PFSK-1 (cell line): Measurements from ENCODE around the gene KASH5.

Experiments used
- FOXP2 ChIP-seq: optimal IDR thresholded peaks from 2 replicates; pipeline ENCODE3; 2011; ENCODE audit warnings: borderline replicate concordance, control low read depth, inconsistent platforms; ENCODE audit not compliant: insufficient read depth; ENCODE audit errors: extremely low read length, extremely low read depth
- POLR2AphosphoS5 ChIP-seq: IDR thresholded peaks from 2 replicates; pipeline ENCODE4 v1.6.1; 2012; ENCODE audit warnings: low read depth, mild to moderate bottlenecking, control low read depth, low read length, moderate library complexity
- SIN3A ChIP-seq: IDR thresholded peaks from 2 replicates; pipeline ENCODE4 v1.6.1; 2012; ENCODE audit warnings: mild to moderate bottlenecking, low read length, moderate library complexity, borderline replicate concordance; ENCODE audit not compliant: insufficient read depth
- TAF1 ChIP-seq: IDR thresholded peaks from 2 replicates; pipeline ENCODE4 v1.6.1; 2012; ENCODE audit warnings: low read length, control low read depth, borderline replicate concordance; ENCODE audit not compliant: insufficient read depth
- TF ChIP-seq, protein P1 (sequence below), 2 experiments: IDR thresholded peaks; 2 replicates each; pipeline versions ENCODE4 v1.6.1 to v1.8.0; 2011 to 2012; ENCODE audit warnings: low read depth in 2 of 2, low read length in 2 of 2, control low read depth in 1 of 2, inconsistent platforms in 1 of 2, mild to moderate bottlenecking in 1 of 2, moderate library complexity in 1 of 2; ENCODE audit not compliant: insufficient read depth in 1 of 2

The KASH5 gene

DNA sequence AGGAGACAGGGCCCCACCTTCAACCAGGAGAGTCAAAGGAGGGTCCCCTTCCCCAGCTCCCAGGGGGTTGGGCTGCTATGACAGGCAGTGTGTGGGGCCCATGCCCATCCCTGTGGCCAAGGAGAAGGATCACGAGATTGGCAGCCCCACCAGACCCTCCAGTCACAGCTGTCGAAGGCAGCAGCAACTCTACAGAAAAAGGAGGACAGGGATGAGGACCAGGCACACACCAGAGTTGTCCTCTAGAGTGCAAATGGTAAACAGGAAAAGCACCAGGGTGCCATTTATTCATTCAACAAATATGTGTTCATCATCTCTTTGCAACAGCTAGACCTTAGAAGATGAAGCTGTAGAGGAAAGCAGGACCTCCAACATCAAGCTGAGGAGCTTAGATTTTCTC, 31.1 kb downstream of the KASH5 start:
- TF ChIP-seq, protein P1, sequence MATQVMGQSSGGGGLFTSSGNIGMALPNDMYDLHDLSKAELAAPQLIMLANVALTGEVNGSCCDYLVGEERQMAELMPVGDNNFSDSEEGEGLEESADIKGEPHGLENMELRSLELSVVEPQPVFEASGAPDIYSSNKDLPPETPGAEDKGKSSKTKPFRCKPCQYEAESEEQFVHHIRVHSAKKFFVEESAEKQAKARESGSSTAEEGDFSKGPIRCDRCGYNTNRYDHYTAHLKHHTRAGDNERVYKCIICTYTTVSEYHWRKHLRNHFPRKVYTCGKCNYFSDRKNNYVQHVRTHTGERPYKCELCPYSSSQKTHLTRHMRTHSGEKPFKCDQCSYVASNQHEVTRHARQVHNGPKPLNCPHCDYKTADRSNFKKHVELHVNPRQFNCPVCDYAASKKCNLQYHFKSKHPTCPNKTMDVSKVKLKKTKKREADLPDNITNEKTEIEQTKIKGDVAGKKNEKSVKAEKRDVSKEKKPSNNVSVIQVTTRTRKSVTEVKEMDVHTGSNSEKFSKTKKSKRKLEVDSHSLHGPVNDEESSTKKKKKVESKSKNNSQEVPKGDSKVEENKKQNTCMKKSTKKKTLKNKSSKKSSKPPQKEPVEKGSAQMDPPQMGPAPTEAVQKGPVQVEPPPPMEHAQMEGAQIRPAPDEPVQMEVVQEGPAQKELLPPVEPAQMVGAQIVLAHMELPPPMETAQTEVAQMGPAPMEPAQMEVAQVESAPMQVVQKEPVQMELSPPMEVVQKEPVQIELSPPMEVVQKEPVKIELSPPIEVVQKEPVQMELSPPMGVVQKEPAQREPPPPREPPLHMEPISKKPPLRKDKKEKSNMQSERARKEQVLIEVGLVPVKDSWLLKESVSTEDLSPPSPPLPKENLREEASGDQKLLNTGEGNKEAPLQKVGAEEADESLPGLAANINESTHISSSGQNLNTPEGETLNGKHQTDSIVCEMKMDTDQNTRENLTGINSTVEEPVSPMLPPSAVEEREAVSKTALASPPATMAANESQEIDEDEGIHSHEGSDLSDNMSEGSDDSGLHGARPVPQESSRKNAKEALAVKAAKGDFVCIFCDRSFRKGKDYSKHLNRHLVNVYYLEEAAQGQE (IDR thresholded peaks at IDR 0.05; ENCODE audit: insufficient read depth in 1 of 2, low read depth in 2 of 2, low read length in 2 of 2) = no peak
- TF ChIP-seq TAF1 (no peak), SIN3A (no peak), FOXP2 (no peak), POLR2AphosphoS5 (no peak)

DNA sequence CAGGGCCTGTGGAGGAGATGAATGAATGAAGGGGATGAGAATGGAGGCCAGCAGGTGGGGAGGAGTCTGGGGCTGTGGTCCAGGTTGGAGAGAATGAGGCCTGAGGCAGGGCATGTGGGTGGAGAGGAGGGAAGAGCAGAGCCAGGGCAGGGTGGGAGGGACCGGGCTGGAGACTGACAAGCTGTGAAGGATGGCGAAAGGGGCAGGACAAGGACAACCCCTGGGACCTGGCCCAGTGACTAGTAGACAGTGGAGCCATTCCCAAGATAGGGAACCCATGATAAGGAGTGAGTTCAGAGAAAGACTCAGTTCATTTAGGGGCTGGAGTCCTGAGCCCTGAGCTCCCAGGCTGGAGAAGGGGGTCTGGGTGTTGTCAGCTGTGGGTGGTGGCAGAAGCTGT, 32.2 kb downstream of the KASH5 start:
- no peak for TF ChIP-seq POLR2AphosphoS5
- TF ChIP-seq TAF1 = no peak
- TF ChIP-seq, protein P1 (IDR thresholded peaks at IDR 0.05; ENCODE audit: insufficient read depth in 1 of 2, low read depth in 2 of 2, low read length in 2 of 2) = no peak
- no peak for TF ChIP-seq FOXP2
- TF ChIP-seq SIN3A = no peak

DNA sequence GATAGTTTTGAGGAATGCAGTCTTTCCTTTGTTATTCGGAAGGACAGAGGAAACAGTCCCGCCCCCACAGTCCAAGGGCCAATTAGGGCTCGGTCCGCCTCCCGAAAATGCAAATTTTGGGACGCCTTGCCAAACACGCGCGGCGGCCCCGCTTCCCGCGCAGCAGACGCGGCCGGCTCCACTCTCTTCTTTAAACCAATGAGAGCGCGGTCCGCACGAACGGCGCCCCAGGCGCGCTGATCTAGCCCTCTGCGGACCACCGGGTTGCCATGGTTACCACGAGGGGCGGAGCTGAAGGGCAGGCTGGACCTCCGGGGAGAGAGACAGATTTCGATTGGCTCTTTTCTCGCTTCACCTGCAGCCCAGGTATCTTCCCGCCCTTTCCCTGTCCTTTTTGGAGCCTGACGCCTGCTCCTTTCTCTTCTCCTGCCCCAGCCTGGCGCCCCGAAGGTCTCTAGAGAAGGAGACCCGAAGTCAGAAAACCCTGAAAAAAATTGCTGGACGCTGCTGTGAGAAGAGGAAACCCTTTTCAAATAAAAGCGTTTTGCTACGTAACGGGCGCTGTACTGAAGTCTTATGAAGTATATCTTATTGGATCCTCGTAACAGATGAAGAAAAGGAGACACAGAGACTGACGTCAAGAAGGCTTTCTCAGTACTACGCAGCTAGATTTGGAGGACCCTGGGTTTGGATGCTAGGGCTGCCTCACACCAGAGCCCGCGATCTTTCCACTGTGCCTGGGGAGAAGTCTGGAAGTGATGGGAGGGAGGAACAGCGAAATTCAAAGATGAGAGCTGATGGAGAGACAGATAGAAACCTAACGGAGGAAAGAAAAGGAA, 33.2 kb downstream of the KASH5 start:
- TF ChIP-seq, protein P1 (IDR thresholded peaks at IDR 0.05; ENCODE audit: insufficient read depth in 1 of 2, low read depth in 2 of 2, low read length in 2 of 2) = no peak
- TF ChIP-seq SIN3A (no peak), TAF1 (no peak), POLR2AphosphoS5 (no peak), FOXP2 (no peak)

DNA sequence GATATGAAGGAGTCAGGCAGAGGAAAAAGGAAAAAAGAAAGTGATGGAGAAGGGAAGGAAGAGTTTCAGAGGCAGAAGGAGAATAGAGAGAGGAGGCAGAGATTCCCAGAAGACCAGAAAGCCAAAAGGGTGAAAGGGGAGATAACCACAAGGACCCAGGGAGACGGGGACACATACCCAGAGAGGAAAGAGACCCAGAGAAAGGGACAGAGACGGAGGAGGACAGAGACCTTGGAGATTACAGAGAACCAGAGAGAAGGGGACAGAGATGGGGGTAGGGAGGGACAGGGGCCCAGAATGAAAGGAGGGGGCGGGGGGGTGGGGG, 33.8 kb downstream of the KASH5 start:
- TF ChIP-seq, protein P1 (IDR thresholded peaks at IDR 0.05; ENCODE audit: insufficient read depth in 1 of 2, low read depth in 2 of 2, low read length in 2 of 2) = no peak
- TF ChIP-seq POLR2AphosphoS5 (no peak), FOXP2 (no peak), SIN3A (no peak), TAF1 (no peak)
